PC-3 (cell line): ENCODE data around the gene GJA3. TPM values are rescaled to one million over a fixed set of nuclear protein-coding genes. Genes with fewer than 3 reads are reported as not detected.

Source experiments
- ATAC-seq: fragments of 200-7000 bp; cut with Tn5 transposase; 2 replicates; pipeline ENCODE4 v1.9.1; 2020; ENCODE audit warnings: mild to moderate bottlenecking, moderate library complexity
- BruUV-seq: library from RNA; stranded (reverse); fragments of 400-500 nt; replicated peaks from 2 replicates; lab custom pipeline; 2021; lab: Mats Ljungman, UMichigan
- CTCF ChIA-PET: fragments of 300-600 bp; sonication (Branson Sonifier 250); formaldehyde crosslinking; loops from one replicate; lab custom pipeline; 2022; ENCODE audit warnings: antibody characterized with exemption; lab: Charles Lee
- POLR2A ChIA-PET: fragments of 300-600 bp; sonication (Branson Sonifier 250); formaldehyde crosslinking; loops from one replicate; lab custom pipeline; 2022; ENCODE audit warnings: antibody characterized with exemption; ENCODE audit not compliant: unreplicated experiment; lab: Charles Lee
- DNase-seq: peaks from one replicate; pipeline ENCODE4 v3.0.0-alpha.2; 2015
- H2AFZ ChIP-seq: fragments of 300-600 bp; sonication (generic); 2 replicates; pipeline ENCODE4 v1.6.0; 2016; ENCODE audit warnings: antibody characterized with exemption, low read length
- H3F3A ChIP-seq: fragments of 300-600 bp; sonication (generic); one replicate; pipeline ENCODE4 v1.6.0; 2017; ENCODE audit warnings: antibody characterized with exemption, low read length, control low read depth, mild to moderate bottlenecking; ENCODE audit not compliant: unreplicated experiment
- H3K27ac ChIP-seq: fragments of 300-600 bp; sonication (generic); 2 replicates; pipeline ENCODE4 v1.5.1; 2016; ENCODE audit warnings: mild to moderate bottlenecking, low read length
- H3K27me3 ChIP-seq: fragments of 300-600 bp; sonication (generic); 2 replicates; pipeline ENCODE4 v1.6.1; 2016; ENCODE audit warnings: low read length, mixed read lengths
- H3K36me3 ChIP-seq: fragments of 300-600 bp; sonication (generic); 2 replicates; pipeline ENCODE4 v1.6.1; 2016; ENCODE audit warnings: low read depth, mixed run types, low read length, mixed read lengths
- H3K4me1 ChIP-seq: fragments of 300-600 bp; sonication (generic); 2 replicates; pipeline ENCODE4 v1.5.1; 2016; ENCODE audit warnings: low read length; ENCODE audit not compliant: insufficient read depth
- H3K4me2 ChIP-seq: fragments of 300-600 bp; sonication (generic); 2 replicates; pipeline ENCODE4 v1.6.0; 2016; ENCODE audit warnings: low read length
- H3K4me3 ChIP-seq: fragments of 300-600 bp; sonication (generic); 2 replicates; pipeline ENCODE4 v1.5.1; 2016; ENCODE audit warnings: mild to moderate bottlenecking, low read length, mixed read lengths
- H3K79me2 ChIP-seq: fragments of 300-600 bp; sonication (generic); 2 replicates; pipeline ENCODE4 v1.6.1; 2017; ENCODE audit warnings: low read length, mixed read lengths
- H3K9ac ChIP-seq: fragments of 300-600 bp; sonication (generic); 2 replicates; pipeline ENCODE4 v1.6.0; 2016; ENCODE audit warnings: mild to moderate bottlenecking, low read length
- H3K9me2 ChIP-seq: fragments of 300-600 bp; sonication (generic); replicated peaks from 2 replicates; pipeline ENCODE4 v1.6.1; 2016; ENCODE audit warnings: mixed run types, low read length, mixed read lengths
- H3K9me3 ChIP-seq: fragments of 300-600 bp; sonication (generic); 2 replicates; pipeline ENCODE4 v1.6.1; 2016; ENCODE audit warnings: low read length, mixed read lengths
- H4K20me1 ChIP-seq: fragments of 300-600 bp; sonication (generic); 2 replicates; pipeline ENCODE4 v1.6.1; 2016; ENCODE audit warnings: low read length, mixed read lengths
- EZH2 ChIP-seq: fragments of 300-600 bp; sonication (generic); IDR thresholded peaks from one replicate; pipeline ENCODE4 v1.6.1; 2017; ENCODE audit warnings: antibody characterized with exemption, mild to moderate bottlenecking, low read length; ENCODE audit not compliant: unreplicated experiment
- EZH2phosphoT487 ChIP-seq: fragments of 300-600 bp; sonication (generic); IDR thresholded peaks from 2 replicates; pipeline ENCODE4 v1.6.1; 2018; ENCODE audit warnings: mild to moderate bottlenecking, antibody characterized with exemption, low read length, borderline replicate concordance
- intact Hi-C: fragments of 100-400 bp; cut with micrococcal nuclease; formaldehyde crosslinking; loops from 2 replicates; pipeline ENCODE4 v1.9.0; 2023
- total RNA-seq: library from RNA; depleted of rRNA; stranded (reverse); fragments of >200 nt; gene quantifications from 2 replicates; pipeline ENCODE4 v1.2.3, GENCODE V29; 2014
- TF ChIP-seq, protein P1 (sequence below): fragments of 300-600 bp; sonication (generic); conservative IDR thresholded peaks from 2 replicates; pipeline ENCODE4 v1.5.1; 2017; ENCODE audit warnings: antibody characterized with exemption, low read depth, mild to moderate bottlenecking, low read length

The GJA3 gene
- total RNA-seq, 1 experiment from 2014 or later: 0.55 TPM

DNA sequence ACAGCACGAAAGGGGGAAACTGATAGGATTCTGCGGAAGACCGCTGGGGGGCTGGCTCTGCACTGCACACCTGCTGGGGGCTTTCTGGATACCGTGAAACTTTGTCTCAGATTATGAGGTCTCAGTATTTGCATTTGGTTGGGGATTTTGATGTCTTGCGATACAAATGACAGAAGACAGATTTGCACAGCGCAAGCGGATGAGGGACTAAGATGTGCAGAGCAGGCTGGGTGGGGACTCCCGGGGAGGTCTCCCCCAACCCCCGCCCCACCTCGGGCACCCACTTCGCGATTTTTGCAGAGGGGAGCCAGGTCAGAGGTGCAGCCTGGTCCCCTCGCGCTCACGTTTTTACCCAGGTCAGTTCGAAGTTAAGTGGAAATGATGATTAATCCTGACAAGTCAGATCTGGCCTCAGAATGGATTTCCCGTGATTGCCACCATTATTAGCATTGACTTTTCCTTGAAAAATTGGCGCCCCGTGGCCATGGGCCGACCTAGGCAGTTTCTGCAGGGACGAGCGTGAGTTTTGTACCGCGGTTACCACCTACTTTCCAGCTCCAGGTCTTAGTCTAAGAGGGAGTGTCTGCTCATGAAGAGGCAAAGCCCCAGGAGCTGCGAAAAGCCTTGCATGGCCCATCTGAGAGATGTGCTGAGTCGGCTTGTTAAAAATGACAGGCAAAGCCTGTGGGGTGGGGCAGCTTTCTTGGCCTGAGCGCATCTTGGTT, 33.2 kb upstream of the GJA3 start:
- H3K79me2 ChIP-seq: peaks cover 31% of the 10 kb centered on the region
- H3K9me2 ChIP-seq: no peaks in the 10 kb centered on the region
- H3K9ac ChIP-seq: no peak overlapping the region
- H2AFZ ChIP-seq: no peak overlapping the region
- no peak overlapping the region for H3K4me3 ChIP-seq
- peaks cover 10% of the 10 kb centered on the region; the same call in 1 of the 2 replicates for H3K36me3 ChIP-seq
- H3K27me3 ChIP-seq: no peaks in the 10 kb centered on the region
- ATAC-seq: no peak
- ChIA-PET POLR2A (interaction anchor here (0.7 kb wide), 1 partner anchor 624 kb away, joined by 3 read pairs; no protein-coding TSS in a partner anchor), CTCF (interaction anchor here (0.6 kb wide), 1 partner anchor 511 kb away, joined by 4 read pairs; no protein-coding TSS in a partner anchor)
- H3K27ac ChIP-seq: no peak overlapping the region
- H4K20me1 ChIP-seq: no peaks in the 10 kb centered on the region
- peak overlapping the region; percentile 87; the same call in 1 of the 2 replicates for H3K4me2 ChIP-seq
- intact Hi-C loops: loop anchor here (5.0 kb wide), 5 partner anchors 178 to 578 kb away; partner anchors contain the start of genes EEF1AKMT1 and IFT88
- no peaks in the 10 kb centered on the region for H3F3A ChIP-seq
- H3K9me3 ChIP-seq: no peaks in the 10 kb centered on the region
- TF ChIP-seq, protein P1, sequence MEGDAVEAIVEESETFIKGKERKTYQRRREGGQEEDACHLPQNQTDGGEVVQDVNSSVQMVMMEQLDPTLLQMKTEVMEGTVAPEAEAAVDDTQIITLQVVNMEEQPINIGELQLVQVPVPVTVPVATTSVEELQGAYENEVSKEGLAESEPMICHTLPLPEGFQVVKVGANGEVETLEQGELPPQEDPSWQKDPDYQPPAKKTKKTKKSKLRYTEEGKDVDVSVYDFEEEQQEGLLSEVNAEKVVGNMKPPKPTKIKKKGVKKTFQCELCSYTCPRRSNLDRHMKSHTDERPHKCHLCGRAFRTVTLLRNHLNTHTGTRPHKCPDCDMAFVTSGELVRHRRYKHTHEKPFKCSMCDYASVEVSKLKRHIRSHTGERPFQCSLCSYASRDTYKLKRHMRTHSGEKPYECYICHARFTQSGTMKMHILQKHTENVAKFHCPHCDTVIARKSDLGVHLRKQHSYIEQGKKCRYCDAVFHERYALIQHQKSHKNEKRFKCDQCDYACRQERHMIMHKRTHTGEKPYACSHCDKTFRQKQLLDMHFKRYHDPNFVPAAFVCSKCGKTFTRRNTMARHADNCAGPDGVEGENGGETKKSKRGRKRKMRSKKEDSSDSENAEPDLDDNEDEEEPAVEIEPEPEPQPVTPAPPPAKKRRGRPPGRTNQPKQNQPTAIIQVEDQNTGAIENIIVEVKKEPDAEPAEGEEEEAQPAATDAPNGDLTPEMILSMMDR: no peak
- no peak for TF ChIP-seq EZH2
- TF ChIP-seq EZH2phosphoT487: no peak
- no TSS peak for BruUV-seq
- no peak for DNase-seq
- H3K4me1 ChIP-seq: peaks cover 45% of the 10 kb centered on the region

- H4K20me1 ChIP-seq: no peaks in the 10 kb centered on the region
- no peak overlapping the region for H3K27ac ChIP-seq
- no peaks in the 10 kb centered on the region for H3F3A ChIP-seq
- peaks cover 17% of the 10 kb centered on the region; the same call in 1 of the 2 replicates for H3K36me3 ChIP-seq
- H3K4me1 ChIP-seq: peaks cover 38% of the 10 kb centered on the region
- peak; percentile 19 for ATAC-seq
- TF ChIP-seq EZH2: no peak
- TF ChIP-seq, protein P1: no peak
- TF ChIP-seq EZH2phosphoT487: no peak
- H3K9me2 ChIP-seq: no peaks in the 10 kb centered on the region
- POLR2A ChIA-PET: no interaction called here
- no peaks in the 10 kb centered on the region for H3K9me3 ChIP-seq
- H3K27me3 ChIP-seq: no peaks in the 10 kb centered on the region
- H3K4me2 ChIP-seq: peak overlapping the region; percentile 87
- H3K79me2 ChIP-seq: peaks cover 39% of the 10 kb centered on the region
- peak overlapping the region; percentile 69 for H2AFZ ChIP-seq
- CTCF ChIA-PET: interaction anchor here (0.7 kb wide), 1 partner anchor 114 kb away, joined by 3 read pairs; no protein-coding TSS in a partner anchor
- peak overlapping the region; percentile 79 for H3K9ac ChIP-seq
- no TSS peak for BruUV-seq
- peak overlapping the region; percentile 73 for H3K4me3 ChIP-seq
- intact Hi-C loops: loop anchor here (5.0 kb wide), 5 partner anchors 179 to 579 kb away; partner anchors contain the start of genes EEF1AKMT1 and IFT88
- peak; percentile 41 for DNase-seq
These were observed 32.5 kb upstream of the GJA3 start for GRCh38 chr13:20193162-20193906.
